Heart right ventricle (tissue), 16 donors: Measurements from ENCODE around the gene GBE1. TPM values are rescaled to one million over a fixed set of nuclear protein-coding genes. Genes with fewer than 3 reads are reported as not detected.

Source experiments
- ATAC-seq, 8 donors: fragments of 200-7000 bp; cut with Tn5 transposase; one replicate each; pipeline ENCODE4 v1.9.1; 2020; ENCODE audit warnings: mild to moderate bottlenecking in 8 of 8, moderate library complexity in 8 of 8, moderate number of reproducible peaks in 1 of 8
- DNase-seq, 2 donors: peaks; one replicate each; pipeline ENCODE4 v3.0.0-alpha.2; 2020
- H3K27ac ChIP-seq, 10 donors: fragments of 200-600 bp; sonication (generic) in 2 of 10; one replicate each; pipeline versions ENCODE4 v1.5.0 to v1.8.0; 2020 to 2022; ENCODE audit warnings: mild to moderate bottlenecking in 3 of 10
- H3K27me3 ChIP-seq, 7 donors: fragments of 200-600 bp; one replicate each; pipeline ENCODE4 v1.8.0; 2021 to 2022; ENCODE audit warnings: mild to moderate bottlenecking in 2 of 7
- H3K36me3 ChIP-seq, 9 donors: fragments of 200-600 bp; sonication (generic) in 1 of 9; one replicate each; pipeline versions ENCODE4 v1.5.0 to v1.8.0; 2020 to 2022; ENCODE audit warnings: mild to moderate bottlenecking in 2 of 9
- H3K4me1 ChIP-seq, 9 donors: fragments of 200-600 bp; sonication (generic) in 1 of 9; one replicate each; pipeline versions ENCODE4 v1.5.0 to v1.8.0; 2020 to 2022; ENCODE audit warnings: mild to moderate bottlenecking in 4 of 9
- H3K4me3 ChIP-seq, 10 donors: fragments of 200-600 bp; sonication (generic) in 2 of 10; one replicate each; pipeline versions ENCODE4 v1.5.0 to v1.8.0; 2020 to 2022; ENCODE audit warnings: mild to moderate bottlenecking in 7 of 10, moderate library complexity in 2 of 10
- H3K9me3 ChIP-seq, 11 donors: fragments of 200-600 bp in 10 of 11; sonication (generic) in 2 of 11; one replicate each; pipeline versions ENCODE4 v1.5.0 to v1.8.0; 2013 to 2022; ENCODE audit warnings: mild to moderate bottlenecking in 2 of 11, control low read depth in 1 of 11, moderate library complexity in 1 of 11
- WGBS, 2 donors: extraction: QIAGEN DNeasy Blood & Tissue Kit; methylation state at CpG; one replicate each; pipeline ENCODE4 v1.1.7; 2013; ENCODE audit warnings: inconsistent platforms in 1 of 2; 5-methylcytosine and 5-hydroxymethylcytosine counted together
- intact Hi-C, 10 donors: fragments of 100-400 bp; cut with DNase I; formaldehyde crosslinking; loops; one replicate each; pipeline versions ENCODE4 v1.11.1 to v1.14.2; 2022
- polyA plus RNA-seq, 2 donors: library from polyadenylated mRNA; stranded (reverse); fragments of 200-250 nt; gene quantifications; one replicate each; pipeline ENCODE4 v1.2.3, GENCODE V29; 2013
- total RNA-seq, 10 donors: library from RNA; stranded (reverse); fragmentation: NEBNext Ultra II Directional in 3 of 10; extraction: Animal tissue kit (Norgen Biotek cat#: 25700) in 3 of 10; gene quantifications; one replicate each; pipeline versions ENCODE4 v1.2.1 to v1.2.4, GENCODE V29; 2021 to 2023
- TF ChIP-seq, protein P1 (sequence below), 9 donors: fragments of 200-600 bp; sonication (generic) in 2 of 9; IDR thresholded peaks; one replicate each; pipeline versions ENCODE4 v1.5.0 to v1.8.0; 2021 to 2022; ENCODE audit warnings: antibody characterized with exemption in 9 of 9, mild to moderate bottlenecking in 5 of 9, moderate library complexity in 1 of 9
- donor health status: Arrhythmogenic right ventricular cardiomyopathy.
- donor health status: ischemic (EF 13 %, LVEDD 7.1; RV severe dilation, severe dysfunction).
- donor health status: healthy with polysubstance abuse.
- donor health status: DM: no; HTN: yes; CAD: no.
- donor health status: DM: no; HTN: no; CAD: no.
- donor health status: ischemic (EF 25% LVEDD 6.9; RV normal size, moderate dysfunction).
- donor health status: ischemic (EF 25% LVEDD 5.7; RV mildly dilated, moderate dysfunction).
- donor health status: healthy.
- donor health status: DM: yes; HTN: yes; CAD: no.
- donor health status: Ischemic cardiomyopathy.
- donor health status: ischemic (EF 35%, LVEDD 5.7; RV mildly dilated, moderate dysfunction).
- donor health status: nonischemic (EF 11% LVEDD 7.7; RV severe dilation, severe dysfunction).
- donor health status: DM: yes; HTN: yes; CAD: no.
- donor health status: PGD.
- donor health status: ischemic (EF 29% LVEDD 5.4; RV normal size, mild dysfunction).
- donor health status: nonischemic (EF 23%, LVEDD 6.1; RV moderate dilation, normal function).

The GBE1 gene
- total and polyA plus RNA-seq, 12 donors: 24.8 to 153 (median 98.8) TPM

DNA sequence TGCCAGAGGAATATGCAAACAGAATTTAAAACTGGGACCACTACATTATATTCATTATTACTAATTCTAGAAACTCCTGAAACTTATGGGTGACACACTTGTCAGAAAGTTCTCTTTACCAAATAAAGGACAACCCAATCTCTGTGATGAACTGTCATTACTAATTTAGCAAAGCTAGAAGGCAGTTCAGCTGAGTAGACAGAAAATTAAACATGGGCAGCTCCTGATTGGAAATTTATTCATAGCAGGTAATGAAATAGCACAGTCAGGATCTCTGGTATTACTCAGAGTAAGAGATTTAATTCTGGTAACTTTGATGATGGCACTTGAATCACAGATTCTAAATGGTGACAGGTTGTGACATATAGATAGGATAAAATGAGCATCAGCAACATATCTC is 123.0 kb downstream of the GBE1 start:
- no peak overlapping the region for H3K27ac ChIP-seq
- TF ChIP-seq, protein P1, sequence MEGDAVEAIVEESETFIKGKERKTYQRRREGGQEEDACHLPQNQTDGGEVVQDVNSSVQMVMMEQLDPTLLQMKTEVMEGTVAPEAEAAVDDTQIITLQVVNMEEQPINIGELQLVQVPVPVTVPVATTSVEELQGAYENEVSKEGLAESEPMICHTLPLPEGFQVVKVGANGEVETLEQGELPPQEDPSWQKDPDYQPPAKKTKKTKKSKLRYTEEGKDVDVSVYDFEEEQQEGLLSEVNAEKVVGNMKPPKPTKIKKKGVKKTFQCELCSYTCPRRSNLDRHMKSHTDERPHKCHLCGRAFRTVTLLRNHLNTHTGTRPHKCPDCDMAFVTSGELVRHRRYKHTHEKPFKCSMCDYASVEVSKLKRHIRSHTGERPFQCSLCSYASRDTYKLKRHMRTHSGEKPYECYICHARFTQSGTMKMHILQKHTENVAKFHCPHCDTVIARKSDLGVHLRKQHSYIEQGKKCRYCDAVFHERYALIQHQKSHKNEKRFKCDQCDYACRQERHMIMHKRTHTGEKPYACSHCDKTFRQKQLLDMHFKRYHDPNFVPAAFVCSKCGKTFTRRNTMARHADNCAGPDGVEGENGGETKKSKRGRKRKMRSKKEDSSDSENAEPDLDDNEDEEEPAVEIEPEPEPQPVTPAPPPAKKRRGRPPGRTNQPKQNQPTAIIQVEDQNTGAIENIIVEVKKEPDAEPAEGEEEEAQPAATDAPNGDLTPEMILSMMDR (IDR thresholded peaks at IDR 0.05): no peak
- H3K27me3 ChIP-seq: no peaks in the 10 kb centered on the region
- peaks cover 0 to 57% (median 2%) of the 10 kb centered on the region in 9 donors for H3K36me3 ChIP-seq
- DNase-seq (no peak), ATAC-seq (no peak)
- H3K9me3 ChIP-seq: no peaks in the 10 kb centered on the region
- no peak overlapping the region for H3K4me3 ChIP-seq
- intact Hi-C loops: loop anchor here in 1 of 10 donors (10.0 kb wide), 1 partner anchor 214 kb away; no protein-coding TSS in a partner anchor
- H3K4me1 ChIP-seq: no peaks in the 10 kb centered on the region

DNA sequence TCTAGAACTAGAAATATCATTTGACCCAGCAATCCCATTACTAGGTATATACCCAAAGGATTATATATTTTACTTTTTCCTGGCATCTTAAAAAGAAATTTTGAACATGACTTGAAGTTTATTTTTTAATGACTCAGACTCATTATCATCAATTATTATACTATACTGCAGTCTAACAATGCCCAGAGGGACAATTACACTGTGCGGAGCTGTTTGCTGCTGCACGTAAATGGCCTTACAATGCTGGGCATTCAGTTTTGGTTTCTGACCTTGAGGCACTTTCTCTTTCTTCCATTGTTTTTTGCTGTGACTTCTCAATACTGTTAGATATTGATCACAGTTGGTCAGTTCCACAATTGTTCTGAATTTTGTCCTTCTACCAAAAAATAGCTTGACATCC is 128.8 kb downstream of the GBE1 start:
- DNase-seq (no peak), ATAC-seq (no peak)
- intact Hi-C loops: loop anchor here in 1 of 10 donors (10.0 kb wide), 1 partner anchor 208 kb away; no protein-coding TSS in a partner anchor
- no peaks in the 10 kb centered on the region for H3K4me1 ChIP-seq
- no peak overlapping the region for H3K4me3 ChIP-seq
- H3K27ac ChIP-seq: no peak overlapping the region
- peaks cover 0 to 9% (median 0%) of the 10 kb centered on the region in 11 donors for H3K9me3 ChIP-seq
- TF ChIP-seq, protein P1 (IDR thresholded peaks at IDR 0.05): no peak
- no peaks in the 10 kb centered on the region for H3K27me3 ChIP-seq
- H3K36me3 ChIP-seq: peaks cover 0 to 54% (median 7%) of the 10 kb centered on the region in 9 donors
- WGBS, 2 donors: 92 to 95% methylated on average over 2 of the region's 2 CpGs

DNA sequence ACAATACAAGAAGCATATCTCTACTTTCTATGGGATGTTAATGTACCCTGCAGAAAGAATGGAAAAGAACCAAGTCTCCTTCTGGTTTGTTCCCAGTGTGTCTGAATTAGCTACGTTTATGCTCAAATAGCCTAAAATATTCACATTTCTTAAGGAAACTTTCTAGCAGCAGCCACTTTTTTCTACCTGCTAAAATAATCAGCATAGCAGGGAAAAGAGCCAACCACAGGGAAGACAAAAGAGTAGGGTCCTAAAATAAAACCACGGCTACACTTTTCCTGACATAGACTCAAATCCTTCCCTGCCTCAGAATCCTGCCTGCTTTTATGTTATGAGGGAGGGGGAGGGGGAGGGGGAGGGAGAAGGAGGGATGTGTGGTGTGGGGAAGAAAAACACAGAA is 136.7 kb downstream of the GBE1 start:
- ATAC-seq: no peak
- H3K4me3 ChIP-seq: no peak overlapping the region
- intact Hi-C loops: no loop called here
- peaks cover 0 to 15% (median under 1%) of the 10 kb centered on the region in 9 donors for H3K36me3 ChIP-seq
- DNase-seq: no peak
- H3K27me3 ChIP-seq: no peaks in the 10 kb centered on the region
- WGBS, 2 donors: 33 to 34% methylated on average over 2 of the region's 2 CpGs
- H3K27ac ChIP-seq: no peak overlapping the region
- peaks cover 0 to 21% (median 13%) of the 10 kb centered on the region in 9 donors for H3K4me1 ChIP-seq
- peaks cover 0 to 6% (median 0%) of the 10 kb centered on the region in 11 donors for H3K9me3 ChIP-seq
- TF ChIP-seq, protein P1 (IDR thresholded peaks at IDR 0.05): no peak

DNA sequence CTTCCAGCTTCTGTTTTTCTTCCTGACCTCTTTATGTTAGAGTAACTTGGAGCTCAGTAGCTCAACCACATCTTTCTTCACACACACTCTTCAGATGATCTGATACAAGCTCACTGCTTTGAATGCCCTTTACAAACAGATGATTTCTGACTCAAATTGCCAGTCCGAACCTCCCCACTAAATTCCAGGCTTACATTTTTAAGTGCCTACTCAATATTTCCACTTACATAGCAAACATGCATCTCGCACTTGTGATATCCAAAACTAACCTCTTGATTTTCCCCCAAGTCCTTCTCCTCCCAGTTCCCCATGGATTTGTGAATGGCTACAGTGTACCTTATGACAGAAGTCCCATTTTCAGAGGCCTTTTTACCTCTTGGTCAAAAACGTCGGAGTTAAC is 139.1 kb downstream of the GBE1 start:
- TF ChIP-seq, protein P1 (IDR thresholded peaks at IDR 0.05): no peak
- H3K4me1 ChIP-seq: peaks cover 0 to 21% (median 13%) of the 10 kb centered on the region in 9 donors
- WGBS, 2 donors: 93% methylated on average over 4 of the region's 4 CpGs
- DNase-seq (no peak), ATAC-seq (no peak)
- H3K4me3 ChIP-seq: no peak overlapping the region
- intact Hi-C loops: no loop called here
- H3K9me3 ChIP-seq: no peaks in the 10 kb centered on the region
- H3K27me3 ChIP-seq: no peaks in the 10 kb centered on the region
- no peak overlapping the region for H3K27ac ChIP-seq
- H3K36me3 ChIP-seq: peaks cover 0 to 14% (median 0%) of the 10 kb centered on the region in 9 donors
